A549 treated with RU486 at 1 μM for 4 hours (cell line): ENCODE measurements around the gene TIGAR. TPM values are rescaled to one million over a fixed set of nuclear protein-coding genes. Genes with fewer than 3 reads are reported as not detected.

Experiments used
- total RNA-seq: library from RNA; stranded (reverse); fragments of 200-300 nt; extraction: Qiagen RNA extraction; gene quantifications from 5 replicates; pipeline ENCODE4 v1.2.3, GENCODE V29; 2022; ENCODE audit warnings: low read depth

Gene TIGAR, protein sequence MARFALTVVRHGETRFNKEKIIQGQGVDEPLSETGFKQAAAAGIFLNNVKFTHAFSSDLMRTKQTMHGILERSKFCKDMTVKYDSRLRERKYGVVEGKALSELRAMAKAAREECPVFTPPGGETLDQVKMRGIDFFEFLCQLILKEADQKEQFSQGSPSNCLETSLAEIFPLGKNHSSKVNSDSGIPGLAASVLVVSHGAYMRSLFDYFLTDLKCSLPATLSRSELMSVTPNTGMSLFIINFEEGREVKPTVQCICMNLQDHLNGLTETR
- total RNA-seq: 37.8 to 45.0 TPM (median 42.1 TPM) in 5 replicates

DNA sequence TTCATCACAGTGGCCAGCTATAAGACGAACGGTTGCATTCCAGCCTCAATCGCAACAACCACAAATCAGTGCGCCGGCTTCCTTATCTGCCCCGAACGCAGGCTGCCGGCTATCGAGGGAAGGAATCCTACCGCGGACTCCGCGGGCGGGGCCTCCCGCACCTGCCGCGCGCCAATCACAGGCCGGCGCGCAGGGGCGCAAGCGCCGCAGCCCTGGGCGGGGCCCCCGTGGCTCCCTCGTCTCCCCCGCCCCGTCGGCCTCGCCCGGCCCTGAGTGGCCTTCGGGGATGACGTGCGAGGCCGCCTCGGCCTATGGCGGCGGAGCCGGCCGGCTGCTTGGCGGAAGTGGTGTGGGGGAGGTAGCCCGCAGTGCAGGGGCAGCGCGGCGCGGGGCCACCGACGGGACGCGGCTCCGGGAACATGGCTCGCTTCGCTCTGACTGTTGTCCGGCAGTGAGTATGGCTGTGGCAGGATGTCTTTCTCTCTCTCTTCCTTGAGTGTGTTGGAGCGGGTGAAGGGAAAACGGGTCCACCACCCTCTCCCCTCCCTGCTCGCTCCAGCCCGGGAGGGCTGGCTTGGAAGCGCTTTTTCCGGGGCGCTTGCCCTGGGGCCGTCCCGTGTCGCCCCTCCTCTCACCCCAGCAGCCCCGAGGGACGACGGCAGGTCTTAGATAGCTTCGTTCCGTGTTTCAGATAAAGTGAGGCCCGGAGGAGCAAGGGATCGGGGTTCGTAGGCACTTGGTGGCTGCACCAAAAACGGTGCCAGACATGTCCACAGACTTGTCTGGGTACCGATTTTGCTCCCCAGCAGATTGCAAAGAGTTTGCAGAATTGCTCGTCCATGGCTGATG, at the start of gene TIGAR:
TSS of gene TIGAR (plus strand) at position 361 of the 849 bp plus-strand sequence. CDS start at position 420, 59 bp downstream.

DNA sequence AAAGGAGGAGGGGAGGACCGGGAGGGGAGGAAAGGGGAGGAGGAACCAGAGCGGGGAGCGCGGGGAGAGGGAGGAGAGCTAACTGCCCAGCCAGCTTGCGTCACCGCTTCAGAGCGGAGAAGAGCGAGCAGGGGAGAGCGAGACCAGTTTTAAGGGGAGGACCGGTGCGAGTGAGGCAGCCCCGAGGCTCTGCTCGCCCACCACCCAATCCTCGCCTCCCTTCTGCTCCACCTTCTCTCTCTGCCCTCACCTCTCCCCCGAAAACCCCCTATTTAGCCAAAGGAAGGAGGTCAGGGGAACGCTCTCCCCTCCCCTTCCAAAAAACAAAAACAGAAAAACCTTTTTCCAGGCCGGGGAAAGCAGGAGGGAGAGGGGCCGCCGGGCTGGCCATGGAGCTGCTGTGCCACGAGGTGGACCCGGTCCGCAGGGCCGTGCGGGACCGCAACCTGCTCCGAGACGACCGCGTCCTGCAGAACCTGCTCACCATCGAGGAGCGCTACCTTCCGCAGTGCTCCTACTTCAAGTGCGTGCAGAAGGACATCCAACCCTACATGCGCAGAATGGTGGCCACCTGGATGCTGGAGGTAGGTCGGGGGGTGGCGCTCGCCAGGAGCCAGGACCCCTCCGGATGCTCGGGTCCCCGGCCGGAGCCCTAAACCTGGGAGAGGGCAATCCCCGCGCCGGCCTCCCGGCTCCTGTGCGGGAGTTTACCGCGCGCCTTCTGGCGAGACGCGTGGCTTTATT, 47.2 kb upstream of the TIGAR start, which contains the start of gene CCND2:
TSS of gene CCND2 (plus strand) at position 111 of the 744 bp plus-strand sequence. CDS start at position 390, 279 bp downstream.

DNA sequence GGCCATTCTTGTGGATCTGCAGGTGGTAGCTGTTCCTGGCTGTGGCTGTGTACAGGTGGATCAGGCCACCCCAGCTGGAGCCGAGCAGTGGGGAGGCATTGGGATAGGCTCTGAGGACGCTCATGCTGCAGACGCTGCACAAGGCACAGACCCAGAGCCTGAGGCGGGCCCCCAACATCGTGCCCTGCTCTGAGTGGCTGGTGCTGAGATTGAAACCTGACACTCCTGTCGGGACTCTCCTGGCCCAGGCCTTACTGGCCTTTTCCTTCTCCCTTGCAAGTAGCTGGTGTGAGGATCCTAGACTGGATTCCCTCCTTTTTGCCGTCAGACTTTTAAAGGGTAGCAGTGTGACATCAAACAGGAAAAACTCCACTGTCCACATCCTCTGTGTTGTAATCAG, 58.4 kb downstream of the TIGAR start, which contains the start of gene FGF23:
TSS of gene FGF23 (minus strand) at position 308 of the 400 bp plus-strand sequence. CDS start at position 178, 130 bp downstream.

Other genes with a start within 250 kb of the TIGAR start
- not detected in 5 replicates for gene CCND2, start 47.5 kb upstream of the TIGAR start, total RNA-seq
- not detected in 5 replicates for gene FGF23, start 58.5 kb downstream of the TIGAR start, total RNA-seq
- gene FGF6, start 124.6 kb downstream of the TIGAR start, total RNA-seq: not detected in 5 replicates
- gene RAD51AP1, start 217.7 kb downstream of the TIGAR start, total RNA-seq: 11.2 to 26.9 TPM (median 18.7 TPM) in 5 replicates
- 40.7 to 57.4 TPM (median 44.6 TPM) in 5 replicates for gene DYRK4, start 241.0 kb downstream of the TIGAR start, total RNA-seq